Lung (tissue), 12 donors: ENCODE results near the gene SEC23A. TPM values are rescaled to one million over a fixed set of nuclear protein-coding genes. Genes with fewer than 3 reads are reported as not detected.

Source experiments
- ATAC-seq: fragments of 200-7000 bp; cut with Tn5 transposase; one replicate; pipeline ENCODE4 v1.9.1; 2020; ENCODE audit warnings: moderate number of reproducible peaks; ENCODE audit not compliant: insufficient read depth, low FRiP score
- DNase-seq, 3 donors: peaks; one replicate each; pipeline ENCODE4 v3.0.0-alpha.2; 2013 to 2017
- H3K27ac ChIP-seq, 2 donors: one replicate each; pipeline ENCODE4 v1.5.1; 2013; ENCODE audit warnings: mild to moderate bottlenecking in 2 of 2, moderate library complexity in 2 of 2, control low read depth in 1 of 2, inconsistent platforms in 1 of 2, low read depth in 1 of 2, low read length in 1 of 2
- H3K27me3 ChIP-seq, 3 donors: one replicate each; pipeline ENCODE4 v1.5.1; 2013; ENCODE audit warnings: low read length in 2 of 3; ENCODE audit not compliant: control insufficient read depth in 3 of 3, insufficient read depth in 3 of 3
- H3K36me3 ChIP-seq, 4 donors: one replicate each; pipeline ENCODE4 v1.5.1; 2013; ENCODE audit warnings: low read length in 4 of 4, mild to moderate bottlenecking in 1 of 4, moderate library complexity in 1 of 4; ENCODE audit not compliant: control insufficient read depth in 4 of 4, insufficient read depth in 4 of 4
- H3K4me1 ChIP-seq, 5 donors: one replicate each; pipeline ENCODE4 v1.5.1; 2013; ENCODE audit warnings: low read length in 5 of 5, mild to moderate bottlenecking in 2 of 5, moderate library complexity in 1 of 5; ENCODE audit not compliant: control insufficient read depth in 5 of 5, insufficient read depth in 5 of 5
- H3K4me3 ChIP-seq: one replicate; pipeline ENCODE4 v1.5.1; 2013; ENCODE audit warnings: mild to moderate bottlenecking, control low read depth, moderate library complexity
- H3K9ac ChIP-seq, 2 donors: one replicate each; pipeline ENCODE4 v1.5.1; 2013; ENCODE audit warnings: low read length in 2 of 2, control low read depth in 1 of 2; ENCODE audit not compliant: insufficient read depth in 1 of 2
- H3K9me3 ChIP-seq, 4 donors: one replicate each; pipeline ENCODE4 v1.5.1; 2013; ENCODE audit warnings: low read length in 3 of 4, mild to moderate bottlenecking in 1 of 4, moderate library complexity in 1 of 4; ENCODE audit not compliant: control insufficient read depth in 4 of 4, insufficient read depth in 3 of 4
- WGBS, 2 donors: extraction: QIAGEN DNeasy Blood & Tissue Kit; methylation state at CpG; one replicate each; pipeline ENCODE4 v1.1.7; 2013; 5-methylcytosine and 5-hydroxymethylcytosine counted together
- polyA plus RNA-seq, 2 donors: library from polyadenylated mRNA; stranded (reverse); fragments of 200-250 nt; gene quantifications; one replicate each; pipeline ENCODE4 v1.2.1, GENCODE V29; 2013
- total RNA-seq, 2 donors: library from RNA; depleted of rRNA in 1 of 2; stranded (reverse); fragments of >200 nt in 1 of 2; gene quantifications; one replicate each; pipeline ENCODE4 v1.2.1, GENCODE V29; 2014 to 2021
- TF ChIP-seq, protein P1 (sequence below): IDR thresholded peaks from 2 replicates; pipeline ENCODE4 v1.5.1; 2012; ENCODE audit warnings: mild to moderate bottlenecking; ENCODE audit errors: control extremely low read depth, extremely low read depth
- donor health status: control.
- donor health status: control.
- donor health status: Bipolar disorder and iron deficiency.
- donor health status: healthy.
- donor health status: DM: yes; HTN: yes; CAD: no.

The SEC23A gene
- total and polyA plus RNA-seq, 4 donors: 10.6 to 78.9 (median 37.1) TPM

DNA sequence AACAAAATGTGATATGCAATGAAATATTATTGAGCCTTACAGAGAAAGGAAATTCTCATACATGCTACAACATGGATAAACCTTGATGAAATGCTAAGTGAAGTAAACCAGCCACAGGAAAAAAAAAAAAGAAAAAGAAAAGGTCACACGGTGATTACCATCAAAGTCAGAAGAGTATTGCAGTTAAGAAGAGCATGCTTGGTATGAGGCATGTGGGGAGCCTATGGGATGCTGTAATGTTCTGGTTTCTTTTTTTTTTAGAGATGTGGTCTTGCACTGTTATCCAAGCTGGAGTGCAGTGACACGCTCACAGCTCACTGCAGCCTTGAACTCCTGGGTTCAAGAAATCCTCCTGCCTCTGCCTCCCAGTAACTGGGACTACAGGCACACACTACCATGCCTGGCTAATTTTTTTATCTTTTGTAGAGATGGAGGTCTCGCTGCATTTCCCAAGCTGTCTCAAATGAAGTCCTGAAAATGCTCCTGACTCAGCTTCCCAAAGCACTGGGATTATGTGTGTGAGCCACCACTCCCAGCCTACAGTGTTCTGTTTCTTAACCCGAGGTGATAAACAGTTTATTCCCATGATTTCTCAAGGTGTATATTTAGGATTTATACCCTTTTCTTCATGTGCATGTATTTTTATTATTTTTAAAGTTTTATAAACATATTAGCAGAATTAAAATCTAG, 96.2 kb downstream of the SEC23A start:
- no peaks in the 10 kb centered on the region for H3K36me3 ChIP-seq
- H3K9ac ChIP-seq: no peak overlapping the region
- no peak overlapping the region for H3K4me3 ChIP-seq
- TF ChIP-seq, protein P1, sequence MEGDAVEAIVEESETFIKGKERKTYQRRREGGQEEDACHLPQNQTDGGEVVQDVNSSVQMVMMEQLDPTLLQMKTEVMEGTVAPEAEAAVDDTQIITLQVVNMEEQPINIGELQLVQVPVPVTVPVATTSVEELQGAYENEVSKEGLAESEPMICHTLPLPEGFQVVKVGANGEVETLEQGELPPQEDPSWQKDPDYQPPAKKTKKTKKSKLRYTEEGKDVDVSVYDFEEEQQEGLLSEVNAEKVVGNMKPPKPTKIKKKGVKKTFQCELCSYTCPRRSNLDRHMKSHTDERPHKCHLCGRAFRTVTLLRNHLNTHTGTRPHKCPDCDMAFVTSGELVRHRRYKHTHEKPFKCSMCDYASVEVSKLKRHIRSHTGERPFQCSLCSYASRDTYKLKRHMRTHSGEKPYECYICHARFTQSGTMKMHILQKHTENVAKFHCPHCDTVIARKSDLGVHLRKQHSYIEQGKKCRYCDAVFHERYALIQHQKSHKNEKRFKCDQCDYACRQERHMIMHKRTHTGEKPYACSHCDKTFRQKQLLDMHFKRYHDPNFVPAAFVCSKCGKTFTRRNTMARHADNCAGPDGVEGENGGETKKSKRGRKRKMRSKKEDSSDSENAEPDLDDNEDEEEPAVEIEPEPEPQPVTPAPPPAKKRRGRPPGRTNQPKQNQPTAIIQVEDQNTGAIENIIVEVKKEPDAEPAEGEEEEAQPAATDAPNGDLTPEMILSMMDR: no peak
- H3K27ac ChIP-seq: no peak overlapping the region
- no peaks in the 10 kb centered on the region for H3K27me3 ChIP-seq
- DNase-seq (peak in 1 of 3 donors; percentile 36), ATAC-seq (no peak)
- 80 to 81% methylated on average over 4 of the region's 4 CpGs for WGBS, 2 donors
- no peaks in the 10 kb centered on the region for H3K9me3 ChIP-seq
- H3K4me1 ChIP-seq: peaks cover 0 to 11% (median 4%) of the 10 kb centered on the region in 5 donors

DNA sequence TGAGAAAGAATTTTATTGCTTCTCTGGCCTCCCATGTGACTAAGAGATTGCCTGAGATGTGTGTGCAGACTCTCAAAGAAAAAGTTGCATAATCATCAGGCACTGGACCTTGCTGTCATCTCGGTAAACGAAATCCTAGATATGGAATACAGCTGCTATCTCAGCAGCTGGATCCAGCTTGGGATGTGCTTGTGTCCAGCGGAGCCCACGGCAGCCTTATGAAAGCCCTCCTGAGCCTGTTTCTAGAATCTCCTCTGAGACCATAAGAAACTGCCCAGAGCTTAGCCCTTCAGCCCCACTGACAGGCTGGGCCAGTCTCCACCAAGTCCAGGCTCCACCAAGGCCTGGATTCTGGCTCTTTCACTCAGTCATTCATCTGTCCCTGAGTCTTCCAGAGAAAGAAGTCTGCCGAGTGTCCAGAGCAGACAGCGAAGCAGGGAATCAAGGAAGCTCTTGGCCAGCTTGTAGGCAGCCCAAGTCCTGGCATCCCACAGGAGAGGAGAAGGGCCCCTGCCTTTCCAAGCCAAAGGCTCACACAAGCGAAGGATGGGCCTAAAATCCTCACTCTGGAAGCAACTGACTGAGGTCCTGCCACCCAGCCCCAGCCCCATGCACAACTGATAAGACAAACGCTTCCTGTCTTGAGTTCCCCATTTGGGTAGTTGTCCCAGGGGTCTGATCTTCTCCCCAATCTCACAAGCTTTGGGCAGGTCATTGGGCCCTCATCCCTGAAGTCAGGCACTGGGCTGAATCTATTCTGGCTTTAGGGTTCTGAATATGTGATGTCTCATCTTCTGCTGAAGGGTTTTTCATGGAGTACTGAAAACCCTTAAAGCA, 97.8 kb downstream of the SEC23A start:
- Histone ChIP-seq H3K36me3 (no peaks in the 10 kb centered on the region), H3K27ac (peak overlapping the region in 1 of 2 donors; percentile 67)
- no peak for ATAC-seq

GRCh38 chr14:38999949-39000348, 103.1 kb downstream of the SEC23A start:
- Histone ChIP-seq H3K36me3 (no peaks in the 10 kb centered on the region), H3K4me3 (no peak overlapping the region), H3K27ac (no peak overlapping the region), H3K27me3 (no peaks in the 10 kb centered on the region), H3K4me1 (peaks cover 0 to 8% (median 0%) of the 10 kb centered on the region in 5 donors), H3K9me3 (peaks cover 0 to 2% (median 0%) of the 10 kb centered on the region in 4 donors), H3K9ac (no peak overlapping the region)
- ATAC-seq: no peak
- DNase-seq: no peak
- TF ChIP-seq, protein P1: no peak
- 64 to 76% methylated on average over 1 of the region's 1 CpG for WGBS, 2 donors

More for the DNA sequence above, 97.8 kb downstream of the SEC23A start:
- Histone ChIP-seq H3K27me3 (no peaks in the 10 kb centered on the region), H3K4me1 (peaks cover 0 to 11% (median 4%) of the 10 kb centered on the region in 5 donors), H3K9me3 (no peaks in the 10 kb centered on the region), H3K9ac (peak overlapping the region in 1 of 2 donors; percentile 5), H3K4me3 (no peak overlapping the region)
- 77 to 78% methylated on average over 8 of the region's 8 CpGs for WGBS, 2 donors
- DNase-seq: peak; percentile 77 to 96 (median 91)
- TF ChIP-seq, protein P1: no peak
